Uterus (tissue), 2 donors: ENCODE results near the gene PPP2R2C.

Source experiments
- POLR2A ChIP-seq, 2 donors: fragments of 450-650 bp; IDR thresholded peaks; one replicate each; pipeline ENCODE4 v1.6.1; 2016; ENCODE audit warnings: antibody characterized with exemption in 2 of 2, mild to moderate bottlenecking in 1 of 2, moderate library complexity in 1 of 2
- TF ChIP-seq, protein P1 (sequence below), 4 experiments: fragments of 200-600 bp in 2 of 4; fragments of 450-650 bp in 2 of 4; sonication (generic) in 2 of 4; IDR thresholded peaks; one replicate each; pipeline ENCODE4 v1.5.1; 2016 to 2019; ENCODE audit warnings: antibody characterized with exemption in 4 of 4, mild to moderate bottlenecking in 2 of 4, moderate library complexity in 1 of 4

DNA sequence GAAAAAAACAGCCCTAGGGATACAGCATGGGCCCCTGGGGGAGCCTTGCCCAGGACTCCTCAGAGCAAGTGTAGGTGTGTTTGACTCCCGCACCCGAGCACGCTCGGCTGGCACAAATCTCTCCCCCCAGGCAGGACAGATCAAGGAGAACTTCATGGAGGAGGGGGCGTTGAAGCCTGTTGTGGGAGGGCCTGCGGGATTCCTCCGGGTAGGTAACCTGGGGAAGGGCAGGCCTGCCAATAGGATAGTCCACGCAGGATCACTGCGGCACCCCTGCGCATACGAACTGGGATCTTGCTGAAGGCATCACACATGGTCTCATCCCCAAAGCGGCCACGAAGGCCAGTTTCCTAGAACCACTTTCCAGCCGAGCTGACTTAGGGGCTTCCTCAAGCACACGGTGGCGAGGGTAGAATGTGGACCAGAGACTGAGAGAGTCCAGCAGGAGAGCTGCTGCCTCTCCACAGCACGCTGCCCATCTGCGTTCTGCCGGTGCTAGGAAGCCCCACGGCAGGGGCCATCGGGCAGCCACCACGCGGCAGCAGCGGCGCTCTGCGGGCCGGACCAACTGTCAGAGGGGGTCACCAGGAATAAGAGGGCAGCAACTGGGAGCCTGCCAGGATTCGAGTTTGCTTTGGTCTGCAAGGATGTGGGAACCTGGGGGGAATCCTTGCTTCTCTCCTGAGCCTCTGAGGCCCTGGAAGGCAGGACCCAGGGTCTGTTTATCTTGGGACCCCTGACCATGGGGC is 145.9 kb downstream of the PPP2R2C start:
- TF ChIP-seq, protein P1, sequence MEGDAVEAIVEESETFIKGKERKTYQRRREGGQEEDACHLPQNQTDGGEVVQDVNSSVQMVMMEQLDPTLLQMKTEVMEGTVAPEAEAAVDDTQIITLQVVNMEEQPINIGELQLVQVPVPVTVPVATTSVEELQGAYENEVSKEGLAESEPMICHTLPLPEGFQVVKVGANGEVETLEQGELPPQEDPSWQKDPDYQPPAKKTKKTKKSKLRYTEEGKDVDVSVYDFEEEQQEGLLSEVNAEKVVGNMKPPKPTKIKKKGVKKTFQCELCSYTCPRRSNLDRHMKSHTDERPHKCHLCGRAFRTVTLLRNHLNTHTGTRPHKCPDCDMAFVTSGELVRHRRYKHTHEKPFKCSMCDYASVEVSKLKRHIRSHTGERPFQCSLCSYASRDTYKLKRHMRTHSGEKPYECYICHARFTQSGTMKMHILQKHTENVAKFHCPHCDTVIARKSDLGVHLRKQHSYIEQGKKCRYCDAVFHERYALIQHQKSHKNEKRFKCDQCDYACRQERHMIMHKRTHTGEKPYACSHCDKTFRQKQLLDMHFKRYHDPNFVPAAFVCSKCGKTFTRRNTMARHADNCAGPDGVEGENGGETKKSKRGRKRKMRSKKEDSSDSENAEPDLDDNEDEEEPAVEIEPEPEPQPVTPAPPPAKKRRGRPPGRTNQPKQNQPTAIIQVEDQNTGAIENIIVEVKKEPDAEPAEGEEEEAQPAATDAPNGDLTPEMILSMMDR (IDR thresholded peaks at IDR 0.05) = no peak
- no peak for TF ChIP-seq POLR2A (IDR thresholded peaks at IDR 0.05)
